ENCODE results near the gene FAM131B. TPM values are rescaled to one million over a fixed set of nuclear protein-coding genes. Genes with fewer than 3 reads are reported as not detected.

FAM131B gene
- total and polyA plus RNA-seq, 7 donors = under 0.01 to 15.7 (median 6.4) TPM

DNA sequence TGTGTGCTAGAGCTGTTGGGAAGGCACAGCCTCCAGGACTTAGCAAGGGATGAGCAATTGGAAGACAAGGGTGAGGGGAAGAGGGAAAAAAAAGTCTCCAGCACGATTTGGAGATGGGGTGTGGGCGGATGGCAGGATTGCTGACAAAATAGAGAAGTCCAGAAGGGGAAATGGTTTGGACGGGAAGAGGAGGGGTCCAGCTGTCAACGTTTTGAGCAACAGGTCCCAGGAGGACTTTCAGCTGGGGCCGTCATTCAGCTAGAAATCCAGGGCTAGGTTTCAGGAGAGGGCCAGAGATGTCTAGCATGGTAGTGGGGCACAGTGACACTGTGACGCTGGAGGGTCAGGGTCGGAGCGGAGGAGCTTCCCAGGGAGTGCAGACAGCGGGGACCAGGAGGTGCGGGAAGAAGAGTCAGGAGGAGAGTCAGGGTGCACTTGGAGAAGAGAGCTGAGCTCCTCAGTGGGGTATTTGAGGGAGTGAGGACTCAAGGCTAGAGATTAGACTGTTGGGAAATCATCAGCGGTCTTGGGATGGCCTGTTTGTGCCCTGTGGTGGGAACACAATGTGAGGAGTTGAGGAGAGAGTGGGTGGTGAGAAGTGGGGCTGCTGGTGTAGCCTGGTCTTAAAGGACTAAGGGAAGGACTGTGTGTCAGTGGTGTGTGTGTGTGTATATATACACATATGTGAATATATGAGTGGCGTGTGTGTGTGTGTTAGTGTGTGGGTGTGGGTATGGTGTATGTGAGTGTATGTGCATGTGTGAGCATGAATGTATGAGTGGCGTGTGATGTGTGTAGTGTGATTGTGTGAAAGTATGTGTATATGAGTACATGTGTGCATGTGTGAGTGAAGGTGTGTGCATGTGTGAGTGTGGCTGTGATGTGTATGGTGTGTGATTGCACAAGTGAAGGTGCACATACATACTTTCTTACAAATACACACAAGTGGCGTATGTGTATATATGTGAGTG is 22.4 kb upstream of the FAM131B start:
- peak; percentile 65 for DNase-seq
- peaks cover 13 to 38% (median 27%) of the 10 kb centered on the region in 4 donors for H3K36me3 ChIP-seq
- no peaks in the 10 kb centered on the region for H3K27me3 ChIP-seq
- peaks cover 0 to 78% (median 75%) of the 10 kb centered on the region in 4 donors for H3K4me1 ChIP-seq
- H3K9me3 ChIP-seq = no peaks in the 10 kb centered on the region
- intact Hi-C loops (cut with DNase I) = loop anchor here (5.0 to 10.0 kb wide), 5 partner anchors 32 to 530 kb away; partner anchors contain the start of genes CASP2, EPHB6, GSTK1 and TCAF1
- WGBS, 2 donors = 67 to 86% methylated on average over 14 of the region's 14 CpGs
- H3K27ac ChIP-seq = peak overlapping the region; percentile 97 to 100 (median 100)
- peak overlapping the region in 3 of 4 donors; percentile 90 to 100 (median 92) for H3K4me3 ChIP-seq
- TF ChIP-seq POLR2A (IDR thresholded peaks at IDR 0.05) (no peak), POLR2AphosphoS5 (IDR thresholded peaks at IDR 0.05) (peak in 2 of 4 donors; percentile 6 to 32)

DNA sequence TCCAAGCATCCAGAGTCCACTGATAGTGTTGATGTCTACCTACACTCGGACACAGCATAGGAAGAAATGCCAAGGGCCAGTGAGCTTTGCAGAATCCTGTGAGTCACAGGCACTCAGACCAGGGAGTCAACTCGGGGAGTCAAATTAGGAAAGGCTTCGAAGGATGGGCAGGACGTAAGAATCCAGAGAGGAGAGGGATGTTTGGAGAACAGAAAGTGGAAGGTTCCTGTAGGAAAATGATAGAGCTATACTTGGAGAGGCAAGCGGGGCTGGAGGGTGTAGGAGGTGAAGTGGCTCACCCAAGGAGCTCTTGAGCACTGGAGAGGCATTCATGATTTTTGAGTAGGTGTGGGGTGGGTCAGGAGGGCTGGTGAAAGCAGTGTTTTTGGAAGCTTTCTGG is 21.6 kb upstream of the FAM131B start:
- Histone ChIP-seq H3K9me3 (no peaks in the 10 kb centered on the region), H3K4me3 (peak overlapping the region in 3 of 4 donors; percentile 90 to 100 (median 92)), H3K36me3 (peaks cover 9 to 30% (median 20%) of the 10 kb centered on the region in 4 donors), H3K27me3 (no peaks in the 10 kb centered on the region), H3K4me1 (peaks cover 0 to 80% (median 77%) of the 10 kb centered on the region in 4 donors), H3K27ac (peak overlapping the region; percentile 97 to 100 (median 100))
- peak; percentile 74 for DNase-seq
- no peak for TF ChIP-seq POLR2A (IDR thresholded peaks at IDR 0.05)
- TF ChIP-seq, protein P1, sequence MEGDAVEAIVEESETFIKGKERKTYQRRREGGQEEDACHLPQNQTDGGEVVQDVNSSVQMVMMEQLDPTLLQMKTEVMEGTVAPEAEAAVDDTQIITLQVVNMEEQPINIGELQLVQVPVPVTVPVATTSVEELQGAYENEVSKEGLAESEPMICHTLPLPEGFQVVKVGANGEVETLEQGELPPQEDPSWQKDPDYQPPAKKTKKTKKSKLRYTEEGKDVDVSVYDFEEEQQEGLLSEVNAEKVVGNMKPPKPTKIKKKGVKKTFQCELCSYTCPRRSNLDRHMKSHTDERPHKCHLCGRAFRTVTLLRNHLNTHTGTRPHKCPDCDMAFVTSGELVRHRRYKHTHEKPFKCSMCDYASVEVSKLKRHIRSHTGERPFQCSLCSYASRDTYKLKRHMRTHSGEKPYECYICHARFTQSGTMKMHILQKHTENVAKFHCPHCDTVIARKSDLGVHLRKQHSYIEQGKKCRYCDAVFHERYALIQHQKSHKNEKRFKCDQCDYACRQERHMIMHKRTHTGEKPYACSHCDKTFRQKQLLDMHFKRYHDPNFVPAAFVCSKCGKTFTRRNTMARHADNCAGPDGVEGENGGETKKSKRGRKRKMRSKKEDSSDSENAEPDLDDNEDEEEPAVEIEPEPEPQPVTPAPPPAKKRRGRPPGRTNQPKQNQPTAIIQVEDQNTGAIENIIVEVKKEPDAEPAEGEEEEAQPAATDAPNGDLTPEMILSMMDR (IDR thresholded peaks at IDR 0.05) = no peak
- intact Hi-C loops (cut with DNase I) = loop anchor here (5.0 to 10.0 kb wide), 5 partner anchors 33 to 529 kb away; partner anchors contain the start of genes CASP2, EPHB6, GSTK1 and TCAF1
- 66 to 81% methylated on average over 5 of the region's 5 CpGs for WGBS, 2 donors

DNA sequence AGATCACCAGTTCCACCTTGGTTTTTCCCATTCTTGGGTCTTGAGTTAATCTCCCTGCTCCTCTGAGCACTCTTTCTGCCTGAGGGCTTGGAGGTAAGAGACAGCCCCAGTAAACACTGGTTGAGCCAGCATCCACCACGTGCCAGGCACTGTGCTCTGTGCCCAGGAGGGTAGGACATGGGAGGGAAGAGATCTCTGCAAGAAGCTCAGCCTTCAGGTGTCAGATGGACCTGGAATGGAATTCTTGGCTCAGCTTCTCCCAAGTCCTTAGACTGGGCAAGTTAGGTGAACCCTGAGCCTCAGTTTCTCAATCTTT is 21.1 kb upstream of the FAM131B start:
- H3K4me1 ChIP-seq = peaks cover 0 to 80% (median 78%) of the 10 kb centered on the region in 4 donors
- peak overlapping the region in 3 of 4 donors; percentile 90 to 100 (median 92) for H3K4me3 ChIP-seq
- TF ChIP-seq POLR2AphosphoS5 (IDR thresholded peaks at IDR 0.05) = no peak
- TF ChIP-seq POLR2A (IDR thresholded peaks at IDR 0.05) = no peak
- TF ChIP-seq, protein P1 (IDR thresholded peaks at IDR 0.05) = no peak
- TF ChIP-seq EP300 (IDR thresholded peaks at IDR 0.05) = no peak
- intact Hi-C loops (cut with DNase I) = loop anchor here (5.0 to 10.0 kb wide), 5 partner anchors 34 to 529 kb away; partner anchors contain the start of genes CASP2, EPHB6, GSTK1 and TCAF1
- peaks cover 4 to 25% (median 14%) of the 10 kb centered on the region in 4 donors for H3K36me3 ChIP-seq
- DNase-seq = peak; percentile 66
- no peaks in the 10 kb centered on the region for H3K9me3 ChIP-seq
- H3K27me3 ChIP-seq = no peaks in the 10 kb centered on the region
- 71 to 88% methylated on average over 1 of the region's 1 CpG for WGBS, 2 donors
- H3K27ac ChIP-seq = peak overlapping the region; percentile 97 to 100 (median 100)

DNA sequence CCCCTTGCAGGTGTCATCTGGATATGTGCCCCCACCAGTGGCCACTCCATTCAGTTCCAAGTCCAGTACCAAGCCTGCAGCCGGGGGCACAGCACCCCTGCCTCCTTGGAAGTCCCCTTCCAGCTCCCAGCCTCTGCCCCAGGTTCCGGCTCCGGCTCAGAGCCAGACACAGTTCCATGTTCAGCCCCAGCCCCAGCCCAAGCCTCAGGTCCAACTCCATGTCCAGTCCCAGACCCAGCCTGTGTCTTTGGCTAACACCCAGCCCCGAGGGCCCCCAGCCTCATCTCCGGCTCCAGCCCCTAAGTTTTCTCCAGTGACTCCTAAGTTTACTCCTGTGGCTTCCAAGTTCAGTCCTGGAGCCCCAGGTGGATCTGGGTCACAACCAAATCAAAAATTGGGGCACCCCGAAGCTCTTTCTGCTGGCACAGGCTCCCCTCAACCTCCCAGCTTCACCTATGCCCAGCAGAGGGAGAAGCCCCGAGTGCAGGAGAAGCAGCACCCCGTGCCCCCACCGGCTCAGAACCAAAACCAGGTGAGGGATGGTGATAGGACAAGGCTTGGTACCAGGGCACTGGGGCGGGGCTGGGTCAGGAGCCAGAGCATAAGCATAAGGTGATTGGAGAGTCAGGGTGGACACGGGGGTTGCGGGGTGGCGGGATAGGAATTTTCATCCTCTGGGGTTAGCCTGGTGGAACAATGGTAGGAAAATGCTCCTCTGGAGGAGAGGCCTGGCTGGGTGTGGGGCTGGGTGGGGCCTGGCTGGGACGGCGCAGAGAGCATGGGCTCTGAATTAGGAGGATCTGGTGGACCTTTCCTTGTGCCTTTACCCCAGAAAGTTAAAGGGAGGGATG is 20.5 kb upstream of the FAM131B start:
- intact Hi-C loops (cut with DNase I) = loop anchor here (5.0 to 10.0 kb wide), 5 partner anchors 34 to 528 kb away; partner anchors contain the start of genes CASP2, EPHB6, GSTK1 and TCAF1
- H3K4me3 ChIP-seq = peak overlapping the region; percentile 82 to 100 (median 91)
- peak overlapping the region; percentile 97 to 100 (median 100) for H3K27ac ChIP-seq
- H3K9me3 ChIP-seq = no peaks in the 10 kb centered on the region
- H3K4me1 ChIP-seq = peaks cover 0 to 80% (median 77%) of the 10 kb centered on the region in 4 donors
- H3K27me3 ChIP-seq = no peaks in the 10 kb centered on the region
- peak; percentile 71 for DNase-seq
- 87 to 92% methylated on average over 15 of the region's 15 CpGs for WGBS, 2 donors
- H3K36me3 ChIP-seq = peaks cover 0 to 19% (median 9%) of the 10 kb centered on the region in 4 donors
- TF ChIP-seq POLR2A (IDR thresholded peaks at IDR 0.05) (no peak), EP300 (IDR thresholded peaks at IDR 0.05) (no peak), POLR2AphosphoS5 (IDR thresholded peaks at IDR 0.05) (no peak)
- TF ChIP-seq, protein P1 (IDR thresholded peaks at IDR 0.05) = no peak
